Liver (tissue), 9 donors: Measurements from ENCODE around the gene RANGAP1. TPM values are rescaled to one million over a fixed set of nuclear protein-coding genes. Genes with fewer than 3 reads are reported as not detected.

Experiments
- DNase-seq: peaks from one replicate; pipeline ENCODE4 v3.0.0-alpha.2; 2017; ENCODE audit warnings: low spot score
- H3K27ac ChIP-seq, 2 donors: one replicate each; pipeline ENCODE4 v1.7.0; 2013; ENCODE audit warnings: inconsistent platforms in 2 of 2, low read length in 2 of 2, control low read depth in 1 of 2, low read depth in 1 of 2, mild to moderate bottlenecking in 1 of 2
- H3K27me3 ChIP-seq, 4 donors: one replicate each; pipeline versions ENCODE4 v1.6.1 to v1.7.0; 2013; ENCODE audit warnings: low read length in 3 of 4, inconsistent platforms in 1 of 4, mild to moderate bottlenecking in 1 of 4, moderate library complexity in 1 of 4; ENCODE audit not compliant: control insufficient read depth in 4 of 4, insufficient read depth in 4 of 4
- H3K36me3 ChIP-seq, 4 donors: one replicate each; pipeline versions ENCODE4 v1.6.1 to v1.7.0; 2013; ENCODE audit warnings: low read length in 3 of 4, mild to moderate bottlenecking in 3 of 4, low read depth in 1 of 4, moderate library complexity in 1 of 4; ENCODE audit not compliant: control insufficient read depth in 4 of 4, insufficient read depth in 3 of 4
- H3K4me1 ChIP-seq, 4 donors: one replicate each; pipeline versions ENCODE4 v1.6.1 to v1.7.0; 2013; ENCODE audit warnings: low read length in 3 of 4, mild to moderate bottlenecking in 3 of 4, moderate library complexity in 1 of 4; ENCODE audit not compliant: control insufficient read depth in 4 of 4, insufficient read depth in 4 of 4
- H3K4me3 ChIP-seq, 3 donors: one replicate each; pipeline versions ENCODE4 v1.6.1 to v1.7.0; 2013; ENCODE audit warnings: low read length in 3 of 3, control low read depth in 1 of 3, low read depth in 1 of 3, mild to moderate bottlenecking in 1 of 3
- H3K9ac ChIP-seq, 2 donors: one replicate each; pipeline ENCODE4 v1.7.0; 2013; ENCODE audit warnings: low read length in 2 of 2, mild to moderate bottlenecking in 2 of 2, moderate library complexity in 2 of 2, control low read depth in 1 of 2, low read depth in 1 of 2
- H3K9me3 ChIP-seq, 4 donors: one replicate each; pipeline versions ENCODE4 v1.6.1 to v1.7.0; 2013; ENCODE audit warnings: low read length in 3 of 4; ENCODE audit not compliant: control insufficient read depth in 4 of 4
- ATF3 ChIP-seq: IDR thresholded peaks from 2 replicates; pipeline ENCODE4 v1.6.1; 2016; ENCODE audit warnings: antibody characterized with exemption
- CTCF ChIP-seq: fragments of 150-350 bp; IDR thresholded peaks from 2 replicates; pipeline ENCODE4 v1.5.1; 2017; ENCODE audit warnings: improper control_type of control experiment, low read depth, low read length; ENCODE audit not compliant: missing input control
- EGR1 ChIP-seq, 2 donors: IDR thresholded peaks; 2 replicates each; pipeline ENCODE4 v1.6.1; 2016 to 2018; ENCODE audit warnings: antibody characterized with exemption in 2 of 2, low read depth in 2 of 2
- FOXA1 ChIP-seq: IDR thresholded peaks from 2 replicates; pipeline ENCODE4 v1.6.1; 2016; ENCODE audit warnings: antibody characterized with exemption
- FOXA2 ChIP-seq: IDR thresholded peaks from 2 replicates; pipeline ENCODE4 v1.6.1; 2016; ENCODE audit warnings: antibody characterized with exemption
- GABPA ChIP-seq, 2 donors: IDR thresholded peaks in 1 of 2; conservative IDR thresholded peaks in 1 of 2; 2 replicates each; pipeline ENCODE4 v1.6.1; 2016; ENCODE audit warnings: antibody characterized with exemption in 2 of 2, mild to moderate bottlenecking in 1 of 2, moderate library complexity in 1 of 2
- HNF4A ChIP-seq, 2 donors: conservative IDR thresholded peaks; 2 replicates each; pipeline ENCODE4 v1.6.1; 2016; ENCODE audit warnings: antibody characterized with exemption in 2 of 2, mild to moderate bottlenecking in 2 of 2
- HNF4G ChIP-seq: IDR thresholded peaks from 2 replicates; pipeline ENCODE4 v1.6.1; 2016; ENCODE audit warnings: antibody characterized with exemption
- JUND ChIP-seq, 2 donors: IDR thresholded peaks; 2 replicates each; pipeline ENCODE4 v1.6.1; 2016; ENCODE audit warnings: antibody characterized with exemption in 2 of 2
- MAX ChIP-seq: IDR thresholded peaks from 2 replicates; pipeline ENCODE4 v1.6.1; 2016; ENCODE audit warnings: antibody characterized with exemption
- NR2F2 ChIP-seq: IDR thresholded peaks from 2 replicates; pipeline ENCODE4 v1.6.1; 2016; ENCODE audit warnings: antibody characterized with exemption
- RAD21 ChIP-seq, 2 donors: IDR thresholded peaks; 2 replicates each; pipeline ENCODE4 v1.6.1; 2016; ENCODE audit warnings: antibody characterized with exemption in 2 of 2, mild to moderate bottlenecking in 2 of 2
- REST ChIP-seq: IDR thresholded peaks from 2 replicates; pipeline ENCODE4 v1.6.1; 2016; ENCODE audit warnings: antibody characterized with exemption, mild to moderate bottlenecking
- RXRA ChIP-seq, 2 donors: IDR thresholded peaks; 2 replicates each; pipeline ENCODE4 v1.6.1; 2017 to 2018; ENCODE audit warnings: antibody characterized with exemption in 2 of 2, mild to moderate bottlenecking in 1 of 2
- SP1 ChIP-seq: IDR thresholded peaks from 2 replicates; pipeline ENCODE4 v1.6.1; 2018; ENCODE audit warnings: antibody characterized with exemption, mild to moderate bottlenecking
- TAF1 ChIP-seq: conservative IDR thresholded peaks from 2 replicates; pipeline ENCODE4 v1.6.1; 2016; ENCODE audit warnings: antibody characterized with exemption, mild to moderate bottlenecking
- YY1 ChIP-seq: IDR thresholded peaks from 2 replicates; pipeline ENCODE4 v1.6.1; 2016; ENCODE audit warnings: antibody characterized with exemption, mild to moderate bottlenecking
- ZBTB33 ChIP-seq: IDR thresholded peaks from 2 replicates; pipeline ENCODE4 v1.6.1; 2016; ENCODE audit warnings: antibody characterized with exemption
- WGBS: extraction: QIAGEN DNeasy Blood & Tissue Kit; methylation state at CpG from one replicate; pipeline ENCODE4 v1.1.7; 2013; 5-methylcytosine and 5-hydroxymethylcytosine counted together
- polyA plus RNA-seq, 2 donors: library from polyadenylated mRNA; stranded (reverse) in 1 of 2; unstranded in 1 of 2; fragments of 200-250 nt in 1 of 2; fragments of >200 nt in 1 of 2; fragmentation: Nextera tagmentation in 1 of 2; extraction: Ambion mirVana in 1 of 2; gene quantifications; one replicate each; pipeline versions ENCODE4 v1.2.1 to v1.2.3, GENCODE V29; 2013 to 2015
- total RNA-seq, 2 donors: library from RNA; depleted of rRNA; stranded (reverse); fragments of >200 nt; gene quantifications; one replicate each; pipeline ENCODE4 v1.2.3, GENCODE V29; 2014
- donor health status: healthy.
- donor health status: healthy.
- donor health status: healthy.
- donor health status: healthy.
- donor health status: healthy.

The RANGAP1 gene
- total and polyA plus RNA-seq, 4 donors, result 12.0 to 40.3 (median 33.3) TPM

GRCh38 chr22:41245917-41246499 lies 40.0 kb downstream of the RANGAP1 start:
- no peaks in the 10 kb centered on the region for H3K27me3 ChIP-seq
- no peak for DNase-seq
- H3K4me3 ChIP-seq, result no peak overlapping the region
- H3K36me3 ChIP-seq, result peaks cover 12 to 32% (median 17%) of the 10 kb centered on the region in 4 donors
- H3K27ac ChIP-seq, result no peak overlapping the region
- H3K9me3 ChIP-seq, result no peaks in the 10 kb centered on the region
- no peak overlapping the region for H3K9ac ChIP-seq
- TF ChIP-seq RXRA (IDR thresholded peaks at IDR 0.05) (no peak), REST (no peak), CTCF (no peak), RAD21 (IDR thresholded peaks at IDR 0.05) (no peak), SP1 (no peak), NR2F2 (no peak), GABPA (IDR thresholded peaks at IDR 0.05 in 1 of 2, conservative IDR thresholded peaks at IDR 0.05 in 1 of 2) (no peak), EGR1 (IDR thresholded peaks at IDR 0.05; ENCODE audit: low read depth in 2 of 2) (no peak), TAF1 (no peak), FOXA1 (no peak), HNF4A (conservative IDR thresholded peaks at IDR 0.05) (no peak), JUND (IDR thresholded peaks at IDR 0.05) (no peak)
- peaks cover 7 to 18% (median 14%) of the 10 kb centered on the region in 4 donors for H3K4me1 ChIP-seq
- WGBS, result 93% methylated on average over 21 of the region's 21 CpGs

- no peak overlapping the region for H3K27ac ChIP-seq
- peaks cover 0 to 10% (median 9%) of the 10 kb centered on the region in 4 donors for H3K36me3 ChIP-seq
- no peak overlapping the region for H3K9ac ChIP-seq
- H3K4me1 ChIP-seq, result peaks cover 3 to 15% (median 9%) of the 10 kb centered on the region in 4 donors
- WGBS, result 94% methylated on average over 6 of the region's 6 CpGs
- no peak for TF ChIP-seq FOXA2
- TF ChIP-seq HNF4G, result no peak
- TF ChIP-seq SP1, result no peak
- TF ChIP-seq EGR1 (IDR thresholded peaks at IDR 0.05; ENCODE audit: low read depth in 2 of 2), result no peak
- TF ChIP-seq MAX, result no peak
- no peak for TF ChIP-seq TAF1
- TF ChIP-seq REST, result no peak
- TF ChIP-seq GABPA (IDR thresholded peaks at IDR 0.05 in 1 of 2, conservative IDR thresholded peaks at IDR 0.05 in 1 of 2), result no peak
- no peak for TF ChIP-seq RAD21 (IDR thresholded peaks at IDR 0.05)
- no peak for TF ChIP-seq ATF3
- TF ChIP-seq YY1, result no peak
- TF ChIP-seq RXRA (IDR thresholded peaks at IDR 0.05), result no peak
- TF ChIP-seq FOXA1, result no peak
- TF ChIP-seq ZBTB33, result no peak
- no peak for DNase-seq
- no peaks in the 10 kb centered on the region for H3K9me3 ChIP-seq
- no peaks in the 10 kb centered on the region for H3K27me3 ChIP-seq
- no peak overlapping the region for H3K4me3 ChIP-seq
Observed at GRCh38 chr22:41243361-41243760, 42.6 kb downstream of the RANGAP1 start.
